Mesenteric fat pad (tissue), 1 donor: ENCODE results near the gene MLH3. TPM values are rescaled to one million over a fixed set of nuclear protein-coding genes. Genes with fewer than 3 reads are reported as not detected.
"Not testable (repeated sequence)": the region's sequence is repeated elsewhere in the genome, so short reads cannot be mapped to it uniquely, and the experiment has no call there.

ENCODE experiments used
- DNase-seq: peaks from one replicate; pipeline ENCODE4 v3.0.0-alpha.2; 2020; ENCODE audit warnings: low spot score
- total RNA-seq: library from RNA; stranded (reverse); fragmentation: NEBNext Ultra II Directional; extraction: Animal tissue kit (Norgen Biotek cat#: 25700); gene quantifications from one replicate; pipeline ENCODE4 v1.2.1, GENCODE V29; 2021
- donor health status: DM: yes; HTN: yes; CAD: no.

Gene MLH3
- total RNA-seq, 1 donor from 2014 or later = 27.9 TPM

- DNase-seq = no peak
These were observed 21.1 kb downstream of the MLH3 start for GRCh38 chr14:75030147-75030546.

- DNase-seq = no peak
These were observed 25.4 kb downstream of the MLH3 start for GRCh38 chr14:75025876-75026275.

- DNase-seq = no peak
These were observed 26.2 kb downstream of the MLH3 start for GRCh38 chr14:75025082-75025481.

DNA sequence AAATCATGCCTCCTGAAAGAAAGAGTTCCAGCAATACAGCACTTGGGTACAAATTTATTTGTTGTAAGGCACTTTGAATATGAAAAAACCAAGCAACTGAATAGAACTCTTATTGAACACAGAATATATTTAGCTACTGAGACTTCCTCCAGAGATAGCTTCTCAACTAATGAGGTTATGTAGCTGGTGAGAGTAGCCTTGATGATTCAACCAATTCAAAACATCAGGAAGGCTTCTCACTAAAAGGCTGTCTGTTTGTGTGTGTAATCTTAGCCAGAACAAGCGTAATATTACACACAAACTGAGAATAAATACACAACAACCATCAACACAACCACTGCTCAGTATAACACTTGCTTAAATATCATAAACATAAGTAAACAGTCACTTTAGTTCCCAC, 28.2 kb downstream of the MLH3 start:
- DNase-seq = no peak

- DNase-seq = no peak
These were observed 28.6 kb downstream of the MLH3 start for GRCh38 chr14:75022655-75023054.

DNA sequence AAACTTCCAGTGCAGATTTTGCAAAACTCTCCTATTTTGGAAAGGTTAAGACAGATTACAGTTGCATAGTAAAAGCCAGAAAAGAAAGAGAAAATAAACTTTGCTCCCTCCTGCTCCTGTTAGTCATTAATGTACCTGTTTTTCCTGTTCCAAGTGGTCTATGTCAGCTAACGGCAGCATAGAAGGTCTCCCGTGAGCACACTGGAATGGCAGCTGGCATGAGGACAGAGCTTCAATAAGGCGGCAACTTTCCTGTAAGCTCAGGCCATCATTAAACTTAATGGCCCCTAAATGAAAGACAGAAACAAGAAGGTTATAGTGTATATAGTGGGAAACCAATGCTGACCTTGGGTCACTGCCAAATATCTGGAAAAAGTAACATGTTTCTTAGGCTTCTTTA, 32.6 kb downstream of the MLH3 start:
- no peak for DNase-seq

GRCh38 chr14:75016815-75017214, 34.5 kb downstream of the MLH3 start:
- DNase-seq = no peak

- no peak for DNase-seq
These were observed 35.8 kb downstream of the MLH3 start for GRCh38 chr14:75015496-75015895.

GRCh38 chr14:75013290-75013689, 38.0 kb downstream of the MLH3 start:
- no peak for DNase-seq

GRCh38 chr14:75011356-75011994, 39.8 kb downstream of the MLH3 start:
- no peak for DNase-seq

- no peak for DNase-seq
These were observed 40.7 kb downstream of the MLH3 start for GRCh38 chr14:75010472-75011093.

DNA sequence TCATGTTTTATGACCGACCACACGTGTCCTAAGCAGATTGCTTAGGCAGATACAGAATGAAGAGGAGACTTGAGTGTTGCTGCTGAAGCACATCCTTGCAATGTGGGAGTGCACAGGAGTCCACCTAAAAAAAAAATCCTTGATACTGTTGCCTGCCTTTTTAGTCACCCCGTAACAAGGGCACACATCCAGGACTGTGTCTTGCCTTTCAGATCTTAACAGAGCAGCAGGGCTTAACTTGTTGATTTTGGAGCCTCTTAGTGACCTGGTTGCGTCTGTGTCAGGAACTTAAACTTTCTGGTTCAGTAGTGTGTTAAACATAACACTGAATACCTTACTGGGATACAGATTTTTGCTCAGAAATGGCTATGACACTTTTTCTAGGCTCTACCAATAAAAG, 42.1 kb downstream of the MLH3 start:
- no peak for DNase-seq

- DNase-seq = no peak
These were observed 45.9 kb downstream of the MLH3 start for GRCh38 chr14:75005357-75005756.

DNA sequence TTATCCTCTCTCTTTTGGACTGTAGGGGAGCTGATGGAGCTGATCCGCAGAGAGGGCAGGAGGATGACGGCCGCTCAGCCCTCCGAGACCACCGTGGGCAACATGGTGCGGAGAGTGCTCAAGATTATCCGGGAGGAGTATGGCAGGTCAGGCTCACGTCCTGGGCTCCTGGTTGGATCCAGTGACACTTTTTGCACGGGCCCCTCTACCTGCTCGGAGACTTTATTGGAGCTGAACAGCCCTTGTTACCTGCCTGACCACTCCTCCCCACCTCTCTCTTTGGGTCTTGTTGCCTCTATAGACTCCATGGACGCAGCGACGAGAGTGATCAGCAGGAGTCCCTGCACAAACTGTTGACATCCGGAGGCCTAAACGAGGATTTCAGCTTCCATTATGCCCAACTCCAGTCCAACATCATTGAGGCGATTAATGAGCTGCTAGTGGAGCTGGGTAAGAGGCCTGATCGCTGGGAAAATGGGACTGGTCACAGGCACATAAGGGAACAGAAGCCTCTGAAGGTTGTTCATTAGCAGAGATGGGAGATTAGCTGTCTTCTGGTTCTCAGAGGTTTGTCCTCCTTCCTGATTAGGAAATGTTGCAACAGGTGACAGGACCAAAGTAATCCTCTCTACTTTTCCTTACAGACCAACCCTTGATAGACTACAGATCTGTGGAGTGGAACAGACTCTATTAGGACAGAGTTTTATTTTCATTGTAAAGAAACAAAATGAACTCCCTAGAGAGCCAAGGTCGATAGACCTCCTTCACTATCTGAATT, 47.8 kb downstream of the MLH3 start:
- no peak for DNase-seq

DNA sequence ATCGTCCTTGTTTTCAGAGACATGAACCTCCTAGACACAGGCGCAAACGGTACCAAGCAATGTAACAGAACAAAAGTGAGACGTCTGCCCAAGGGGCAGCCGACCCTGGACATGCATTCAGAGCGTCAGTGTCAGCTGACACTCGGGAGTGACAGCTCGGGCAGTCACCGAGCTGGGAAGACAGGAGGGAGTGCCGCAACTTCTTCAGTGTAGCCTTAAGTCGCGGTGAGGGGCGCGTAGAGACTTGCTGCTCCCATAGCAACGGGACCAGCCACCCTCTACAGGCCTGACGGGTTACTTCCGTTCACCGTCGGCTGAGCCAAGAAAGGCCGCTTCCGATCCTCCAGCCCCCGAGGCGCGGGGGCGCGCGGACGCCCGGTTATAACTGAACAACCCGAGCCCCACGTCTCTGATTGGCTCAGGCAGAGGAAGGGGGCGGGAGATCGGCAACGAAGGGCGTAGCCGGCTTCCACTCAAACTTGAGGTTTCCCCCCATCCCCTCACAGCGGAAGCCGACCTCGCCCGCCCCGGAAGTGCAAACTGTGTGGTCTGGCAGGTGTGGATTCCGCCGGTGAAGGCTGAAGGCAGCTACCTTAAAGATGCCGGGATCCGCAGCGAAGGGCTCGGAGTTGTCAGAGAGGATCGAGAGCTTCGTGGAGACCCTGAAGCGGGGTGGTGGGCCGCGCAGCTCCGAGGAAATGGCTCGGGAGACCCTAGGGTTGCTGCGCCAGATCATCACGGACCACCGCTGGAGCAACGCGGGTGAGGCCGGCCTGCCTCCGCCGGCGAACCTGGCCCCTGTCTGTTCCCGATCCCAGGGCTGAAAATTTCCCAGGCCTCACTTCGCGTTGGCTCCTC, 48.6 kb downstream of the MLH3 start, which contains the start of gene EIF2B2:
Gene EIF2B2 (plus strand): TSS at position 530 of the 858 bp plus-strand sequence. CDS start 70 bp downstream, at position 600.
- DNase-seq = peak; percentile 99

DNA sequence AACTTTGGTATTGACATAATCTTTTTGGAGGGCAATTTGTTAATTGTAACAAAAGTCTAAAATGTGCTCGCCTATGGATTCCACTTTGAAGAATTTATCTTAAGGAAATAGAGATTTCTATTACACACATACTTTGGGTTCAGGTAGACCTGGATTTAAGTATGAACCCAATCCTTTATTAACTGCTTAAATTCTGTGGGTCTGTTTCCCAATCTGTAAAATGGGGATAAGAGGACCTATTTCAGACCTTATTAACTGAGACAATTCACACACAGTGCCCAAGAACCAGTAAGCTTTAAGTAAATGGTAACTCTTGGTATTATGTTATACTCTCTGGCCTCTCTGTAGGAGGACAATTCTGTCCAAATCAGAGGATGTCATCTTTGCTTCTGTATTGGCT, 49.4 kb downstream of the MLH3 start:
- DNase-seq = no peak

DNA sequence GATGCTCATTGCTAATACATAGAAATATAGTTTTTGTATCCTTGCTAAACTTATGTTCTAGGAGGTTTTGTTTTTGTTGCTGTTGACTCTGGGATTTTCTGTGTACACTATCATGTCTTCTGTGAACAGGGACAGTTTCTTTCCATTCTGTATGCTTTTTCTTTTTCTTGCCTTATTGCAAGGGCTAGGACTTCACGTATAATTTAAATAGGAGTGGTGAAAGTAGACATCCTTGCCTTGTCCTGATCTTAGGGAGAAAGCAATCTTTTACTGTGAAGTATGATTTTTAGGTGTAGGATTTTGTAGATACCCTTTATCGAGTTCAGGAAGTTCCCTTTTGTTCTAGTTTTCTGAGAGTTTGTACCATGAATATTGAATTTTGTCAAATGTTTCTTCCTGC, 50.0 kb downstream of the MLH3 start:
- DNase-seq = no peak

DNA sequence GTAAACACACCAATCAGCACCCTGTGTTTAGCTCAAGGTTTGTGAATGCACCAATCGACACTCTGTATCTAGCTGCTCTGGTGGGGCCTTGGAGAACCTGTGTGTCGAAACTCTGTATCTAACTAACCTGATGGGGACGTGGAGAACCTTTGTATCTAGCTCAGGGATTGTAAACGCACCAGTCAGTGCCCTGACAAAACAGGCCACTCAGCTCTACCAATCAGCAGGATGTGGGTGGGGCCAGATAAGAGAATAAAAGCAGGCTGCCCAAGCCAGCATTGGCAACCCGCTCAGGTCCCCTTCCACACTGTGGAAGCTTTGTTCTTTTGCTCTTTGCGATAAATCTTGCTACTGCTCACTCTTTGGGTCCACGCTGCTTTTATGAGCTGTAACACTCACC, 55.5 kb downstream of the MLH3 start:
- DNase-seq = not testable (repeated sequence)

DNA sequence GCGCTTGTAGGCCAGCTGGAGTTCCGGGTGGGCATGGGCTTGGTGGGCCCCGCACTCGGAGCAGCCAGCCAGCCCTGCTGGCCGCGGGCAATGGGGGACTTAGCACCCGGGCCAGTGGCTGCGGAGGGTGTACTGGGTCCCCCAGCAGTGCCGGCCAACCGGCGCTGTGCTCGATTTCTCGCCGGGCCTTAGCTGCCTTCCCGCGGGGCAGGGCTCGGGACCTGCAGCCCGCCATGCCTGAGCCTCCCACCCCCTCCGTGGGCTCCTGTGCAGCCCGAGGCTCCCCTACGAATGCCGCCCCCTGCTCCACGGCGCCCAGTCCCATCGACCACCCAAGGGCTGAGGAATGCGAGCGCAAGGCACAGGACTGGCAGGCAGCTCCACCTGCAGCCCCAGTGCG, 57.1 kb downstream of the MLH3 start:
- not testable (repeated sequence) for DNase-seq

- DNase-seq = no peak
These were observed 62.3 kb downstream of the MLH3 start for GRCh38 chr14:74988993-74989392.

- DNase-seq = no peak
These were observed 63.1 kb downstream of the MLH3 start for GRCh38 chr14:74988131-74988530.
